CD1c-positive myeloid dendritic cell (primary cell): ENCODE measurements around the gene OR5P2.
"Not testable (repeated sequence)": the region's sequence is repeated elsewhere in the genome, so short reads cannot be mapped to it uniquely, and the experiment has no call there.

Experiments
- DNase-seq: peaks from one replicate; pipeline ENCODE4 v3.0.0-alpha.2; 2016; ENCODE audit errors: extremely low spot score

OR5P2 gene

GRCh38 chr11:7796842-7797241, at the start of gene OR5P2:
Gene OR5P2, minus strand, starts transcription at chr11:7796942. Its CDS starts 0 bp downstream, at chr11:7796942.
- DNase-seq: no peak

GRCh38 chr11:7846003-7846402, 49.3 kb upstream of the OR5P2 start:
- DNase-seq: no peak

GRCh38 chr11:7844986-7845385, 48.2 kb upstream of the OR5P2 start:
- no peak for DNase-seq

GRCh38 chr11:7844521-7844920, 47.8 kb upstream of the OR5P2 start:
- DNase-seq: no peak

- DNase-seq: no peak
These were observed 43.8 kb upstream of the OR5P2 start for GRCh38 chr11:7840578-7840977.

GRCh38 chr11:7833527-7833926, 36.8 kb upstream of the OR5P2 start:
- no peak for DNase-seq

GRCh38 chr11:7830740-7831139, 34.0 kb upstream of the OR5P2 start, which contains the start of gene OR5P3:
Gene OR5P3, minus strand, starts transcription at chr11:7830840.
- no peak for DNase-seq

GRCh38 chr11:7826324-7826723, 29.6 kb upstream of the OR5P2 start:
- DNase-seq: no peak

GRCh38 chr11:7820417-7820816, 23.7 kb upstream of the OR5P2 start:
- not testable (repeated sequence) for DNase-seq

GRCh38 chr11:7814897-7815296, 18.2 kb upstream of the OR5P2 start:
- DNase-seq: not testable (repeated sequence)

- not testable (repeated sequence) for DNase-seq
These were observed 13.6 kb upstream of the OR5P2 start for GRCh38 chr11:7810301-7810700.

- DNase-seq: no peak
These were observed 3.5 kb downstream of the OR5P2 start for GRCh38 chr11:7793233-7793632.

GRCh38 chr11:7787239-7787638, 9.5 kb downstream of the OR5P2 start:
- no peak for DNase-seq

- DNase-seq: no peak
These were observed 21.1 kb downstream of the OR5P2 start for GRCh38 chr11:7775689-7776088.

GRCh38 chr11:7764301-7764700, 32.4 kb downstream of the OR5P2 start:
- not testable (repeated sequence) for DNase-seq

GRCh38 chr11:7759010-7759409, 37.7 kb downstream of the OR5P2 start:
- no peak for DNase-seq

- DNase-seq: no peak
These were observed 47.3 kb downstream of the OR5P2 start for GRCh38 chr11:7749456-7749855.
